ENCODE measurements around the gene ELMO1.

- TF ChIP-seq, protein P1, sequence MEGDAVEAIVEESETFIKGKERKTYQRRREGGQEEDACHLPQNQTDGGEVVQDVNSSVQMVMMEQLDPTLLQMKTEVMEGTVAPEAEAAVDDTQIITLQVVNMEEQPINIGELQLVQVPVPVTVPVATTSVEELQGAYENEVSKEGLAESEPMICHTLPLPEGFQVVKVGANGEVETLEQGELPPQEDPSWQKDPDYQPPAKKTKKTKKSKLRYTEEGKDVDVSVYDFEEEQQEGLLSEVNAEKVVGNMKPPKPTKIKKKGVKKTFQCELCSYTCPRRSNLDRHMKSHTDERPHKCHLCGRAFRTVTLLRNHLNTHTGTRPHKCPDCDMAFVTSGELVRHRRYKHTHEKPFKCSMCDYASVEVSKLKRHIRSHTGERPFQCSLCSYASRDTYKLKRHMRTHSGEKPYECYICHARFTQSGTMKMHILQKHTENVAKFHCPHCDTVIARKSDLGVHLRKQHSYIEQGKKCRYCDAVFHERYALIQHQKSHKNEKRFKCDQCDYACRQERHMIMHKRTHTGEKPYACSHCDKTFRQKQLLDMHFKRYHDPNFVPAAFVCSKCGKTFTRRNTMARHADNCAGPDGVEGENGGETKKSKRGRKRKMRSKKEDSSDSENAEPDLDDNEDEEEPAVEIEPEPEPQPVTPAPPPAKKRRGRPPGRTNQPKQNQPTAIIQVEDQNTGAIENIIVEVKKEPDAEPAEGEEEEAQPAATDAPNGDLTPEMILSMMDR (IDR thresholded peaks at IDR 0.05; ENCODE audit: low read depth, low read length, poor library complexity, severe bottlenecking): no peak
- no peak for TF ChIP-seq EZH2phosphoT487 (IDR thresholded peaks at IDR 0.05; ENCODE audit: borderline replicate concordance, low read length)
Measured at GRCh38 chr7:36929791-36930190, 518.9 kb downstream of the ELMO1 start.
